ENCODE data around the gene ATOH8. TPM values are rescaled to one million over a fixed set of nuclear protein-coding genes. Genes with fewer than 3 reads are reported as not detected.

ATOH8 gene
- total RNA-seq, 1 experiment from 2014 or later: 0.81 TPM

DNA sequence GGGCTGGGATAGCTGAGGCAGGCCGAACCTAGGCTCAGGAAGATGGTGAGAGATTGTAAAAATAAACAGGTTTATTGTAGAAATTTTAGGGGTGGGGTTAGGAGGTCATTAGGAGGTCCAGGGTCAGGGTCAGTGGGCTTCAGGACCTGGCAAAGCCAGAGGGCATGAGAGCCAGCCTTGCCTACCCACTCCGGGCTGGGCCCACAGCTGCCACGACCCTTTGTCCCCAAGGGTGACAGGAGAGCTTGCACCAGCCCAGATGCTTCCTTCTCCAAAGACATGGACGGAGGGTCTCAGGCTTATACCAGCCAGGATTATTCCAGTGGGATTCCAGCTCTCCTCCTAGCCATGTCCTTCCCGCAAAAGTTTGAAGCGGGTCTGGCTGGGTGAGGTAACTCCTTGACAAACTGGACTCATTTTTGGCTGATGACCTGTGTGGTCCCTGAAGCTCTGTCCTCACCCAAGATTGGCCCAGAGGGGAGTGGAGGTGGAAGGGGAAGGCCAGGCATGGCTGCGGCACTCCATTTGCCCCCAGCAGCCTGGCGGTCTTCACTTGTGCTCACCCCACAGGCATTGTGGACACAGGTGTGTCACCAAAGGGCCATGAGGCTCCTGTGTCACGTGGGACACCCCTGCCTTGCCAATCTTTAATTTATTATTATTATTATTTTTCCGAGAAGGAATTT lies 23.8 kb upstream of the ATOH8 start (continued):
- TF ChIP-seq EMX1 (CRISPR knock-in tag; IDR thresholded peaks at IDR 0.05) (no peak), ETV6 (CRISPR knock-in tag; IDR thresholded peaks at IDR 0.05) (no peak), HMGA2 (CRISPR knock-in tag; IDR thresholded peaks at IDR 0.05) (no peak)

DNA sequence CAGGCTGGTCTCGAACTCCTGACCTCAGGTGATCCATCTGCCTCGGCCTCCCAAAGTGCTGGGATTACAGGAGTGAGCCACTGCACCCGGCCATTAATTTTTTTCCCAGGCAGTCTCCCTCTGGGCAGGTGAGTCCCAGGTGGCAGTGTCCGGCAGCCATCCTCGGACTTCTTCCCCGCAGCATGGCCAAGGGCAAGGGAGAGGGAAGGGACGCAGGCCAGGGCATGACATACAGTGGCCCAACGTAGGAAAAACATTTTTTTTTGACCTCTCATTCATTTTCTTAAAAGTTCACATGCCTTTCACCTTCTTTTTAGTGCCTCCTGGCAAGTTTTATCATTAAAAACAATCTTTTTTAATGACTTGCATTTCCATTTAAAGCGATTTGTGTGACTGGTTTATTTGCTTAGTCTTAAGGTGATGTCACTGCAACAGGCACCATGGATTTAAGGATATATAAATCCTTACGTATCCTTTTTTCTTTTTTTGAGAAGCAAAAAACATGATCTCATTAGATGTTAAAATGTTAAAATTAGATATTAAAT lies 23.0 kb upstream of the ATOH8 start:
- ATAC-seq (no peak), DNase-seq (ENCODE audit: low spot score) (no peak)
- Mint-ChIP-seq H3K27ac (no peak overlapping the region), H3K36me3 (no peaks in the 10 kb centered on the region), H3K4me3 (no peak overlapping the region), H3K4me1 (no peaks in the 10 kb centered on the region), H3K27me3 (ENCODE audit: low read depth) (no peaks in the 10 kb centered on the region; the same call in 1 of the 2 replicates), H3K9me3 (no peaks in the 10 kb centered on the region)
- TF ChIP-seq GABPB1 (CRISPR knock-in tag; IDR thresholded peaks at IDR 0.05): no peak
- POLR2A ChIA-PET: no interaction called here
- CTCF ChIA-PET: no interaction called here

DNA sequence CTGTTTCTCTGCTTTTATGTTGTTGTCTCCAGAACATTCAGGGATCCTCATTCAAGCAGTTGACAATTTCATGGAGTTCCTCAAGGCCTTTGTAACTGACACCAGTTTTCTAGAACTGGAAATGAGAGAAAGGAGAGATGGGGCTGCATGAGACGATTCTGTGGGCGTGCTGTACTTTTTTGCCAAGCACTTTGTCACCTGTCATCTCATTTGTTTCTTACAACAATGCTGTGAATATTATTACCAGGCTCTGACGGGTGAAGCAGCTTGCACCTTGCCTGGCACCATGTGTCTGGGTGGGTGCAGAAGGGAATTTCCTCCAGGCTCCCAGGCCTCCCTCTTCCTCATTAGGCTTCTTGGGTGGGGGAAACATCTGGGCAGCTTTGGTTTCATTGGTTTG lies 22.2 kb upstream of the ATOH8 start:
- ATAC-seq (no peak), DNase-seq (ENCODE audit: low spot score) (no peak)
- H3K36me3 Mint-ChIP-seq: no peaks in the 10 kb centered on the region
- no peaks in the 10 kb centered on the region; the same call in 1 of the 2 replicates for H3K27me3 Mint-ChIP-seq (ENCODE audit: low read depth)
- ChIA-PET CTCF (interaction anchor here (0.7 to 1.2 kb wide), 3 partner anchors 22 to 155 kb away, joined by 3 read pairs; no protein-coding TSS in a partner anchor), POLR2A (no interaction called here)
- H3K9me3 Mint-ChIP-seq: no peaks in the 10 kb centered on the region
- TF ChIP-seq EMX1 (CRISPR knock-in tag; IDR thresholded peaks at IDR 0.05): no peak
- H3K4me3 Mint-ChIP-seq: no peak overlapping the region
- H3K4me1 Mint-ChIP-seq: no peaks in the 10 kb centered on the region
- H3K27ac Mint-ChIP-seq: no peak overlapping the region; the same call in 1 of the 2 replicates

DNA sequence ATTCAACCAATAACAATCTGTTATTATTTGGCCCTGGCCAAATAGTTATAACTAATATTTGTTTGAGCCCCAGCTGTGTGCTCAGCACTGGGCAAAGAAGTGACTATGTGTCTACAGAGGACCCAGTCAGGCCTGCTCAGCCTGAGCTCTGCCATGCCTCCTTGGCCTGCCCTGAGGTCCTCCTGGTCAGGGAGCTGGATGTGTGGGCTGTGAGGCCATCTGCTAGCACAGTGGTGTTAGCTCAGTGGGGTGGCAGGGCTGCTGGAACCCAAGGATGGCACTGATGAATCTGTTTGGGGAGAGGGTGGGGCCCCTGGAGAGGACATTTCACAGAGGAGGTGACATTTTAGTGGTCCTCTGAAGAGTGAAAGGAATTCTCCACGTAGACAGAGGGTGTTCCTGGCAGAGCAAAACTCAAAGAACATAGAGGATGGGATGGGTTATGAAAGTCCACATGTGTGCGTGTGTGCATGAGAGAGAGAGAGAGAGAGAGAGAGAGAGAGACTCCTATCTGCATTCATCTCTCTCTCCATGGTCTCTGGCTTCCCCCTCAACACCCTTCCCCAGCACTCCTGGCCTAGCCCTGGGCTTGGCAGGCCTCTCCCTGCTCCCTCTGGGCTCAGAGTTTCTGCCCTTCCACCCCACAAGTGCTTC lies 21.2 kb upstream of the ATOH8 start:
- Mint-ChIP-seq H3K27me3 (ENCODE audit: low read depth) (no peaks in the 10 kb centered on the region; the same call in 1 of the 2 replicates), H3K4me1 (no peaks in the 10 kb centered on the region), H3K27ac (no peak overlapping the region), H3K9me3 (no peaks in the 10 kb centered on the region), H3K4me3 (no peak overlapping the region), H3K36me3 (no peaks in the 10 kb centered on the region)
- ATAC-seq (no peak), DNase-seq (ENCODE audit: low spot score) (no peak)
- ChIA-PET POLR2A (no interaction called here), CTCF (interaction anchor here (0.7 to 1.6 kb wide), 4 partner anchors 21 to 154 kb away, joined by 3 to 7 read pairs (median 3); no protein-coding TSS in a partner anchor)
- TF ChIP-seq TP53 (CRISPR knock-in tag; IDR thresholded peaks at IDR 0.05) (no peak), SMAD3 (CRISPR knock-in tag; IDR thresholded peaks at IDR 0.05; ENCODE audit: borderline replicate concordance) (no peak), NFYB (CRISPR knock-in tag; conservative IDR thresholded peaks at IDR 0.05; ENCODE audit: low read depth) (no peak), ZBTB21 (CRISPR knock-in tag; IDR thresholded peaks at IDR 0.05; ENCODE audit: borderline replicate concordance) (no peak), ELF4 (CRISPR knock-in tag; IDR thresholded peaks at IDR 0.05; ENCODE audit: low read depth) (no peak), RORB (CRISPR knock-in tag; IDR thresholded peaks at IDR 0.05) (no peak), PRRX2 (CRISPR knock-in tag; IDR thresholded peaks at IDR 0.05) (no peak), MXD4 (CRISPR knock-in tag; IDR thresholded peaks at IDR 0.05; ENCODE audit: borderline replicate concordance) (no peak), NR2C2 (CRISPR knock-in tag; IDR thresholded peaks at IDR 0.05) (no peak), EMX1 (CRISPR knock-in tag; IDR thresholded peaks at IDR 0.05) (no peak)
- TF ChIP-seq, protein P1, sequence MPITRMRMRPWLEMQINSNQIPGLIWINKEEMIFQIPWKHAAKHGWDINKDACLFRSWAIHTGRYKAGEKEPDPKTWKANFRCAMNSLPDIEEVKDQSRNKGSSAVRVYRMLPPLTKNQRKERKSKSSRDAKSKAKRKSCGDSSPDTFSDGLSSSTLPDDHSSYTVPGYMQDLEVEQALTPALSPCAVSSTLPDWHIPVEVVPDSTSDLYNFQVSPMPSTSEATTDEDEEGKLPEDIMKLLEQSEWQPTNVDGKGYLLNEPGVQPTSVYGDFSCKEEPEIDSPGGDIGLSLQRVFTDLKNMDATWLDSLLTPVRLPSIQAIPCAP (CRISPR knock-in tag; IDR thresholded peaks at IDR 0.05): no peak
- TF ChIP-seq, protein P2, sequence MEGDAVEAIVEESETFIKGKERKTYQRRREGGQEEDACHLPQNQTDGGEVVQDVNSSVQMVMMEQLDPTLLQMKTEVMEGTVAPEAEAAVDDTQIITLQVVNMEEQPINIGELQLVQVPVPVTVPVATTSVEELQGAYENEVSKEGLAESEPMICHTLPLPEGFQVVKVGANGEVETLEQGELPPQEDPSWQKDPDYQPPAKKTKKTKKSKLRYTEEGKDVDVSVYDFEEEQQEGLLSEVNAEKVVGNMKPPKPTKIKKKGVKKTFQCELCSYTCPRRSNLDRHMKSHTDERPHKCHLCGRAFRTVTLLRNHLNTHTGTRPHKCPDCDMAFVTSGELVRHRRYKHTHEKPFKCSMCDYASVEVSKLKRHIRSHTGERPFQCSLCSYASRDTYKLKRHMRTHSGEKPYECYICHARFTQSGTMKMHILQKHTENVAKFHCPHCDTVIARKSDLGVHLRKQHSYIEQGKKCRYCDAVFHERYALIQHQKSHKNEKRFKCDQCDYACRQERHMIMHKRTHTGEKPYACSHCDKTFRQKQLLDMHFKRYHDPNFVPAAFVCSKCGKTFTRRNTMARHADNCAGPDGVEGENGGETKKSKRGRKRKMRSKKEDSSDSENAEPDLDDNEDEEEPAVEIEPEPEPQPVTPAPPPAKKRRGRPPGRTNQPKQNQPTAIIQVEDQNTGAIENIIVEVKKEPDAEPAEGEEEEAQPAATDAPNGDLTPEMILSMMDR (IDR thresholded peaks at IDR 0.05): no peak
- TF ChIP-seq, protein P3, sequence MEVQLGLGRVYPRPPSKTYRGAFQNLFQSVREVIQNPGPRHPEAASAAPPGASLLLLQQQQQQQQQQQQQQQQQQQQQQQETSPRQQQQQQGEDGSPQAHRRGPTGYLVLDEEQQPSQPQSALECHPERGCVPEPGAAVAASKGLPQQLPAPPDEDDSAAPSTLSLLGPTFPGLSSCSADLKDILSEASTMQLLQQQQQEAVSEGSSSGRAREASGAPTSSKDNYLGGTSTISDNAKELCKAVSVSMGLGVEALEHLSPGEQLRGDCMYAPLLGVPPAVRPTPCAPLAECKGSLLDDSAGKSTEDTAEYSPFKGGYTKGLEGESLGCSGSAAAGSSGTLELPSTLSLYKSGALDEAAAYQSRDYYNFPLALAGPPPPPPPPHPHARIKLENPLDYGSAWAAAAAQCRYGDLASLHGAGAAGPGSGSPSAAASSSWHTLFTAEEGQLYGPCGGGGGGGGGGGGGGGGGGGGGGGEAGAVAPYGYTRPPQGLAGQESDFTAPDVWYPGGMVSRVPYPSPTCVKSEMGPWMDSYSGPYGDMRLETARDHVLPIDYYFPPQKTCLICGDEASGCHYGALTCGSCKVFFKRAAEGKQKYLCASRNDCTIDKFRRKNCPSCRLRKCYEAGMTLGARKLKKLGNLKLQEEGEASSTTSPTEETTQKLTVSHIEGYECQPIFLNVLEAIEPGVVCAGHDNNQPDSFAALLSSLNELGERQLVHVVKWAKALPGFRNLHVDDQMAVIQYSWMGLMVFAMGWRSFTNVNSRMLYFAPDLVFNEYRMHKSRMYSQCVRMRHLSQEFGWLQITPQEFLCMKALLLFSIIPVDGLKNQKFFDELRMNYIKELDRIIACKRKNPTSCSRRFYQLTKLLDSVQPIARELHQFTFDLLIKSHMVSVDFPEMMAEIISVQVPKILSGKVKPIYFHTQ (CRISPR knock-in tag; IDR thresholded peaks at IDR 0.05): no peak
- TF ChIP-seq, protein P4, sequence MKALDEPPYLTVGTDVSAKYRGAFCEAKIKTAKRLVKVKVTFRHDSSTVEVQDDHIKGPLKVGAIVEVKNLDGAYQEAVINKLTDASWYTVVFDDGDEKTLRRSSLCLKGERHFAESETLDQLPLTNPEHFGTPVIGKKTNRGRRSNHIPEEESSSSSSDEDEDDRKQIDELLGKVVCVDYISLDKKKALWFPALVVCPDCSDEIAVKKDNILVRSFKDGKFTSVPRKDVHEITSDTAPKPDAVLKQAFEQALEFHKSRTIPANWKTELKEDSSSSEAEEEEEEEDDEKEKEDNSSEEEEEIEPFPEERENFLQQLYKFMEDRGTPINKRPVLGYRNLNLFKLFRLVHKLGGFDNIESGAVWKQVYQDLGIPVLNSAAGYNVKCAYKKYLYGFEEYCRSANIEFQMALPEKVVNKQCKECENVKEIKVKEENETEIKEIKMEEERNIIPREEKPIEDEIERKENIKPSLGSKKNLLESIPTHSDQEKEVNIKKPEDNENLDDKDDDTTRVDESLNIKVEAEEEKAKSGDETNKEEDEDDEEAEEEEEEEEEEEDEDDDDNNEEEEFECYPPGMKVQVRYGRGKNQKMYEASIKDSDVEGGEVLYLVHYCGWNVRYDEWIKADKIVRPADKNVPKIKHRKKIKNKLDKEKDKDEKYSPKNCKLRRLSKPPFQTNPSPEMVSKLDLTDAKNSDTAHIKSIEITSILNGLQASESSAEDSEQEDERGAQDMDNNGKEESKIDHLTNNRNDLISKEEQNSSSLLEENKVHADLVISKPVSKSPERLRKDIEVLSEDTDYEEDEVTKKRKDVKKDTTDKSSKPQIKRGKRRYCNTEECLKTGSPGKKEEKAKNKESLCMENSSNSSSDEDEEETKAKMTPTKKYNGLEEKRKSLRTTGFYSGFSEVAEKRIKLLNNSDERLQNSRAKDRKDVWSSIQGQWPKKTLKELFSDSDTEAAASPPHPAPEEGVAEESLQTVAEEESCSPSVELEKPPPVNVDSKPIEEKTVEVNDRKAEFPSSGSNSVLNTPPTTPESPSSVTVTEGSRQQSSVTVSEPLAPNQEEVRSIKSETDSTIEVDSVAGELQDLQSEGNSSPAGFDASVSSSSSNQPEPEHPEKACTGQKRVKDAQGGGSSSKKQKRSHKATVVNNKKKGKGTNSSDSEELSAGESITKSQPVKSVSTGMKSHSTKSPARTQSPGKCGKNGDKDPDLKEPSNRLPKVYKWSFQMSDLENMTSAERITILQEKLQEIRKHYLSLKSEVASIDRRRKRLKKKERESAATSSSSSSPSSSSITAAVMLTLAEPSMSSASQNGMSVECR (CRISPR knock-in tag; IDR thresholded peaks at IDR 0.05; ENCODE audit: borderline replicate concordance): no peak
